Glomerular endothelial cell (primary cell): ENCODE measurements around the gene TACC2. TPM values are rescaled to one million over a fixed set of nuclear protein-coding genes. Genes with fewer than 3 reads are reported as not detected.
"Not testable (repeated sequence)": the region's sequence is repeated elsewhere in the genome, so short reads cannot be mapped to it uniquely, and the experiment has no call there.

Experiments used
- DNase-seq: peaks from one replicate; pipeline ENCODE4 v3.0.0-alpha.2; 2011; ENCODE audit warnings: low read depth, low spot score; ENCODE audit errors: extremely low read depth
- total RNA-seq: library from RNA; depleted of rRNA; stranded (reverse); fragments of >200 nt; gene quantifications from 2 replicates; pipeline ENCODE4 v1.2.3, GENCODE V29; 2015

TACC2 gene
- total RNA-seq, 1 donor from 2014 or later, result 39.6 TPM

GRCh38 chr10:122086416-122087240 is 97.7 kb downstream of the TACC2 start:
- DNase-seq, result no peak

- no peak for DNase-seq
Observed at GRCh38 chr10:122087436-122087835, 98.5 kb downstream of the TACC2 start.

GRCh38 chr10:122089311-122090017 is 100.5 kb downstream of the TACC2 start:
- DNase-seq, result no peak

GRCh38 chr10:122091722-122092121 is 102.8 kb downstream of the TACC2 start:
- DNase-seq, result no peak

GRCh38 chr10:122093076-122093475 is 104.1 kb downstream of the TACC2 start:
- DNase-seq, result no peak

- not testable (repeated sequence) for DNase-seq
Observed at GRCh38 chr10:122096181-122096580, 107.2 kb downstream of the TACC2 start.

GRCh38 chr10:122096705-122097104 is 107.7 kb downstream of the TACC2 start:
- no peak for DNase-seq

- DNase-seq, result no peak
Observed at GRCh38 chr10:122097935-122098334, 109.0 kb downstream of the TACC2 start.

- no peak for DNase-seq
Observed at GRCh38 chr10:122098924-122099323, 110.0 kb downstream of the TACC2 start.

GRCh38 chr10:122099562-122099961 is 110.6 kb downstream of the TACC2 start:
- no peak for DNase-seq

- DNase-seq, result no peak
Observed at GRCh38 chr10:122102146-122102868, 113.3 kb downstream of the TACC2 start.

- DNase-seq, result no peak
Observed at GRCh38 chr10:122102869-122103525, 114.0 kb downstream of the TACC2 start.

GRCh38 chr10:122103592-122103991 is 114.6 kb downstream of the TACC2 start:
- no peak for DNase-seq

- not testable (repeated sequence) for DNase-seq
Observed at GRCh38 chr10:122108786-122109185, 119.8 kb downstream of the TACC2 start.

GRCh38 chr10:122112021-122112616 is 123.2 kb downstream of the TACC2 start:
- peak; percentile 33 for DNase-seq

GRCh38 chr10:122112625-122113160 is 123.7 kb downstream of the TACC2 start:
- DNase-seq, result peak; percentile 73

- no peak for DNase-seq
Observed at GRCh38 chr10:122113161-122113944, 124.4 kb downstream of the TACC2 start.

- no peak for DNase-seq
Observed at GRCh38 chr10:122113945-122114747, 125.2 kb downstream of the TACC2 start.

- DNase-seq, result no peak
Observed at GRCh38 chr10:122115874-122116273, 126.9 kb downstream of the TACC2 start.
